Measurements from ENCODE around the gene RPTOR.

GRCh38 chr17:80968602-80969029, 424.0 kb downstream of the RPTOR start:
- TF ChIP-seq, protein P1, sequence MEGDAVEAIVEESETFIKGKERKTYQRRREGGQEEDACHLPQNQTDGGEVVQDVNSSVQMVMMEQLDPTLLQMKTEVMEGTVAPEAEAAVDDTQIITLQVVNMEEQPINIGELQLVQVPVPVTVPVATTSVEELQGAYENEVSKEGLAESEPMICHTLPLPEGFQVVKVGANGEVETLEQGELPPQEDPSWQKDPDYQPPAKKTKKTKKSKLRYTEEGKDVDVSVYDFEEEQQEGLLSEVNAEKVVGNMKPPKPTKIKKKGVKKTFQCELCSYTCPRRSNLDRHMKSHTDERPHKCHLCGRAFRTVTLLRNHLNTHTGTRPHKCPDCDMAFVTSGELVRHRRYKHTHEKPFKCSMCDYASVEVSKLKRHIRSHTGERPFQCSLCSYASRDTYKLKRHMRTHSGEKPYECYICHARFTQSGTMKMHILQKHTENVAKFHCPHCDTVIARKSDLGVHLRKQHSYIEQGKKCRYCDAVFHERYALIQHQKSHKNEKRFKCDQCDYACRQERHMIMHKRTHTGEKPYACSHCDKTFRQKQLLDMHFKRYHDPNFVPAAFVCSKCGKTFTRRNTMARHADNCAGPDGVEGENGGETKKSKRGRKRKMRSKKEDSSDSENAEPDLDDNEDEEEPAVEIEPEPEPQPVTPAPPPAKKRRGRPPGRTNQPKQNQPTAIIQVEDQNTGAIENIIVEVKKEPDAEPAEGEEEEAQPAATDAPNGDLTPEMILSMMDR (IDR thresholded peaks at IDR 0.05; ENCODE audit: extremely low read depth in 1 of 2, insufficient read depth in 1 of 2, low read depth in 1 of 2, low read length in 2 of 2) = no peak
- TF ChIP-seq FOS (IDR thresholded peaks at IDR 0.05; ENCODE audit: borderline replicate concordance, insufficient read depth, low read length) = no peak
- no peak for TF ChIP-seq POLR2A (IDR thresholded peaks at IDR 0.05; ENCODE audit: low read depth, low read length)
- no peak for TF ChIP-seq EZH2 (IDR thresholded peaks at IDR 0.05; ENCODE audit: borderline replicate concordance, low read depth, low read length, severe bottlenecking)
- no peak for TF ChIP-seq GATA2 (IDR thresholded peaks at IDR 0.05; ENCODE audit: insufficient read depth, insufficient read length, low read depth, low read length)

All from endothelial cell of umbilical vein (primary cell).